Ishikawa (cell line): ENCODE measurements around the gene CCDC149.

Source experiments
- CEBPB ChIP-seq: IDR thresholded peaks from 2 replicates; pipeline ENCODE4 v1.6.1; 2012
- CREB1 ChIP-seq: IDR thresholded peaks from 2 replicates; pipeline ENCODE4 v1.6.1; 2012; ENCODE audit warnings: low read depth
- EGR1 ChIP-seq: IDR thresholded peaks from 2 replicates; pipeline ENCODE4 v1.6.1; 2012
- EP300 ChIP-seq: IDR thresholded peaks from 2 replicates; pipeline ENCODE4 v1.6.1; 2012; ENCODE audit warnings: borderline replicate concordance
- FOXM1 ChIP-seq: IDR thresholded peaks from 2 replicates; pipeline ENCODE4 v1.6.1; 2012; ENCODE audit warnings: low read depth, borderline replicate concordance
- NFIC ChIP-seq: IDR thresholded peaks from 2 replicates; pipeline ENCODE4 v1.6.1; 2012
- RAD21 ChIP-seq: IDR thresholded peaks from 2 replicates; pipeline ENCODE4 v1.6.1; 2012; ENCODE audit warnings: low read depth
- TAF1 ChIP-seq: IDR thresholded peaks from 2 replicates; pipeline ENCODE4 v1.6.1; 2012; ENCODE audit warnings: low read depth, mild to moderate bottlenecking
- TCF12 ChIP-seq: IDR thresholded peaks from 2 replicates; pipeline ENCODE4 v1.6.1; 2012; ENCODE audit warnings: low read depth
- TEAD4 ChIP-seq: IDR thresholded peaks from 2 replicates; pipeline ENCODE4 v1.6.1; 2012
- YY1 ChIP-seq: IDR thresholded peaks from 2 replicates; pipeline ENCODE4 v1.6.1; 2012; ENCODE audit warnings: low read depth
- ZBTB7A ChIP-seq: IDR thresholded peaks from 2 replicates; pipeline ENCODE4 v1.6.1; 2012; ENCODE audit warnings: low read depth
- TF ChIP-seq, protein P1 (sequence below): IDR thresholded peaks from 2 replicates; pipeline ENCODE4 v1.6.1; 2012; ENCODE audit warnings: low read depth, mild to moderate bottlenecking
- TF ChIP-seq, protein P2 (sequence below): IDR thresholded peaks from 2 replicates; pipeline ENCODE4 v1.6.1; 2012
- TF ChIP-seq, protein P3 (sequence below): IDR thresholded peaks from 2 replicates; pipeline ENCODE4 v1.6.1; 2012

The CCDC149 gene

DNA sequence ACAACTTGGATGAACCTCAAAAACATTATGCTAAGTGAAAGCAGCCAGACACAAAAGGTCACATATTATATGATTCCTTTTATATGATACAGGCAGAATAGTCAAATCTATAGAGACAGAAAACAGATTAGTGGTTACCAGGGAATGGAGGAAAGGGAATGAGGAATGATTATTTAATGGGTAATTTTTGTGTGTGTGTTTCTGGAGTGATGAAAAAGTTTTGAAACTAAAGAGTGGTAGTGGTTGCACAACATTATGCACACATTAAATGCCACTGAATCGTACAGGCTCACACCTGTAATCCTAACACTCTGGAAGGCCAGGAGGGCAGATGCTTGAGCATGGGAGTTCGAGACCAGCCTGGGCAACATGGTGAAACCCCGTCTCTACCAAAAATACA is 137.1 kb downstream of the CCDC149 start:
- TF ChIP-seq, protein P1, sequence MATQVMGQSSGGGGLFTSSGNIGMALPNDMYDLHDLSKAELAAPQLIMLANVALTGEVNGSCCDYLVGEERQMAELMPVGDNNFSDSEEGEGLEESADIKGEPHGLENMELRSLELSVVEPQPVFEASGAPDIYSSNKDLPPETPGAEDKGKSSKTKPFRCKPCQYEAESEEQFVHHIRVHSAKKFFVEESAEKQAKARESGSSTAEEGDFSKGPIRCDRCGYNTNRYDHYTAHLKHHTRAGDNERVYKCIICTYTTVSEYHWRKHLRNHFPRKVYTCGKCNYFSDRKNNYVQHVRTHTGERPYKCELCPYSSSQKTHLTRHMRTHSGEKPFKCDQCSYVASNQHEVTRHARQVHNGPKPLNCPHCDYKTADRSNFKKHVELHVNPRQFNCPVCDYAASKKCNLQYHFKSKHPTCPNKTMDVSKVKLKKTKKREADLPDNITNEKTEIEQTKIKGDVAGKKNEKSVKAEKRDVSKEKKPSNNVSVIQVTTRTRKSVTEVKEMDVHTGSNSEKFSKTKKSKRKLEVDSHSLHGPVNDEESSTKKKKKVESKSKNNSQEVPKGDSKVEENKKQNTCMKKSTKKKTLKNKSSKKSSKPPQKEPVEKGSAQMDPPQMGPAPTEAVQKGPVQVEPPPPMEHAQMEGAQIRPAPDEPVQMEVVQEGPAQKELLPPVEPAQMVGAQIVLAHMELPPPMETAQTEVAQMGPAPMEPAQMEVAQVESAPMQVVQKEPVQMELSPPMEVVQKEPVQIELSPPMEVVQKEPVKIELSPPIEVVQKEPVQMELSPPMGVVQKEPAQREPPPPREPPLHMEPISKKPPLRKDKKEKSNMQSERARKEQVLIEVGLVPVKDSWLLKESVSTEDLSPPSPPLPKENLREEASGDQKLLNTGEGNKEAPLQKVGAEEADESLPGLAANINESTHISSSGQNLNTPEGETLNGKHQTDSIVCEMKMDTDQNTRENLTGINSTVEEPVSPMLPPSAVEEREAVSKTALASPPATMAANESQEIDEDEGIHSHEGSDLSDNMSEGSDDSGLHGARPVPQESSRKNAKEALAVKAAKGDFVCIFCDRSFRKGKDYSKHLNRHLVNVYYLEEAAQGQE, result no peak
- no peak for TF ChIP-seq RAD21
- TF ChIP-seq EGR1, result no peak
- no peak for TF ChIP-seq NFIC
- no peak for TF ChIP-seq TCF12
- TF ChIP-seq EP300, result no peak
- no peak for TF ChIP-seq FOXM1
- TF ChIP-seq CEBPB, result no peak
- TF ChIP-seq CREB1, result no peak
- no peak for TF ChIP-seq YY1
- TF ChIP-seq TAF1, result no peak
- no peak for TF ChIP-seq ZBTB7A

DNA sequence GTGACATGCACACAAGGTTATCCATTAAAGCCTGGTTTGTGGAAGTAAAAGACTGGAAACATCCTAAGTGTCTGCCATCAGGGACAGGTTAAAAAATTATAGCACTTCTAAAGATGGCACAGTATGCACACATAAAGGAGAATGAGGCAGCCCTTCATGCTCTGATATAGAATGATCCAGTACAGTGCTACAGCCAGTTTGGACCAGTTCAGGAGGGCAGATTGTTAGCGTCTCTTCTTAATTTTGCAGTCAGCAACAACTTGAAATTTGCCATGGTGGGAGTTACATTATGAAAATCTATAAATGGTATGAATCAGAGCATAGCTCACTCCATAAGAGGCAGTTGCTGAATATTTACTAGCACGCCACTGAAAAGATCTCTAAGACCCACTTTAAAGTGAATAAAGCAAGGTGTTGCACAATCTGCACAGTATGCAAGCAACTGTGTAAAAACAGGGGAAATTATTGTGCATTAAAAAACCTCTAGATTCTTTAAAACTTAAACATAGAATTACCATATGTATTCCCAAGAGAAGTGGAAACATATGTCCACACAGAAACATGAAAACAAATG is 137.7 kb downstream of the CCDC149 start:
- TF ChIP-seq NFIC, result no peak
- TF ChIP-seq CEBPB, result peak; percentile 7; the same call in 1 of the 2 replicates
- TF ChIP-seq, protein P2, sequence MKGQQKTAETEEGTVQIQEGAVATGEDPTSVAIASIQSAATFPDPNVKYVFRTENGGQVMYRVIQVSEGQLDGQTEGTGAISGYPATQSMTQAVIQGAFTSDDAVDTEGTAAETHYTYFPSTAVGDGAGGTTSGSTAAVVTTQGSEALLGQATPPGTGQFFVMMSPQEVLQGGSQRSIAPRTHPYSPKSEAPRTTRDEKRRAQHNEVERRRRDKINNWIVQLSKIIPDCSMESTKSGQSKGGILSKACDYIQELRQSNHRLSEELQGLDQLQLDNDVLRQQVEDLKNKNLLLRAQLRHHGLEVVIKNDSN, result no peak

DNA sequence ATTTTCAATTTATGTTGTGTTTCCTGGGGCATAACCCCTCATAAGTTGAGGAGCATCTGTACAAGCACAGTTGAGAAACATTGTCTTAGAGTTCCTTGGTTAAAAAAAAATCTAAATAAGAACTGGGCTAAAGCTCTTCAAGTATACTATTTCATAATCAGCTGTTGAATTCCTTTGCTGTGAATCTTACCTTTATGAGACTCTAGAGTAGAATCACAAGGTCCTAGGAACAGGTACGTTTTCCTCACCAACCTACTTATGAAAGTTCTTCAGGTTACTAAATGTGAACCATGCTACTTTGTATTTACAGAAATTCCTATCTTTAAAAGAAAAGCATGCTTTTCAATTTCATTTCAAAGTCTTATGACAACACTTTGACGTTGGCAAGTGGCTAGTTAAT is 138.4 kb downstream of the CCDC149 start:
- TF ChIP-seq TCF12, result no peak
- TF ChIP-seq, protein P2, result no peak
- TF ChIP-seq CEBPB, result no peak
- TF ChIP-seq FOXM1, result no peak
- TF ChIP-seq CREB1, result no peak
- TF ChIP-seq YY1, result no peak
- TF ChIP-seq EGR1, result no peak
- no peak for TF ChIP-seq EP300
- TF ChIP-seq NFIC, result no peak
- TF ChIP-seq, protein P1, result no peak
- TF ChIP-seq, protein P3, sequence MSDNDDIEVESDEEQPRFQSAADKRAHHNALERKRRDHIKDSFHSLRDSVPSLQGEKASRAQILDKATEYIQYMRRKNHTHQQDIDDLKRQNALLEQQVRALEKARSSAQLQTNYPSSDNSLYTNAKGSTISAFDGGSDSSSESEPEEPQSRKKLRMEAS, result no peak
- TF ChIP-seq TEAD4, result no peak
- TF ChIP-seq RAD21, result no peak
- no peak for TF ChIP-seq ZBTB7A

DNA sequence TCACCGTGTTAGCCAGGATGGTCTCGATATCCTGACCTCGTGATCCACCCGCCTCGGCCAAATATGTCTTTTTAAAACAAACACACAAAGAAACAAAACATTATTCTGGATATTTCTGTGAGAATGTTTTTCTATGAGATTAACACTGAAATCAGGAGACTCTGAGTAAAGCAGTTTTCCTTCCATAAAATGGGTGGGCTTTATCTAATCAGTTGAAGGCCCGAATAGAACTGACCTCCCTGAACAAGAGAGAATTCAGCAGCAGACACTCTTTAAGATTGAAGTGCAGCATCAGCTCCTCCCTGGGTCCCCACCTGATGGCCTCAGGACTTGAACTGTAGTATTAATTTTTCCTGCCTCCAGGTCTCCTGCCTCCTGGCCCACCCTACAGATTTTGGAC is 139.9 kb downstream of the CCDC149 start:
- no peak for TF ChIP-seq YY1
- TF ChIP-seq EGR1, result no peak
- TF ChIP-seq EP300, result no peak
- no peak for TF ChIP-seq ZBTB7A
- no peak for TF ChIP-seq NFIC
- no peak for TF ChIP-seq TAF1

DNA sequence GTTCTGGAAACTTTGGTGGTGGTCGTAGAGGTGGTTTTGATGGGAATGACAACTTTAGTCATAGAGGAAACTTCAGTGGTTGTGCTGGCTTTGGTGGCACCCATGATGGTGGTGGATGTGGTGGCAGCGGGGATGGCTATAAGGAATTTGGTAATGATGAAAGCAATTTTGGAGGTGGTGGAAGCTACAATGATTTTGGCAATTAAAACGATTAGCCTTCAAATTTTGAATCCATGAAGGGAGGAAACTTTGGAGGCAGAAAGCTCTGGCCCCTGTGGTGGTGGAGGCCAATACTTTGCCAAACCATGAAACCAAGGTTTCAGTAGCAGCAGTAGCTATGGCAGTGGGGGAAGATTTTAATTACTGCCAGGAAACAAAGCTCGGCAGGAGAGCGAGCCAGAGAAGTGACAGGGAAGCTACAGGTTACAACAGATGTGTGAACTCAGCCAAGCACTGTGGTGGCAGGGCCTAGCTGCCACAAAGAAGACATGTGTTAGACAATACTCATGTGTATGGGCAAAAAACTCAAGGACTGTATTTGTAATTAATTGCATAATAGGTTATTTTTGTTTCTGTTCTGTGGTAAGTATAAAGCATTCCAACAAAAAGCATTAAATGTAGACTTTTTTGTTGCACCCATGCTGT is 140.7 kb downstream of the CCDC149 start:
- no peak for TF ChIP-seq EP300
- TF ChIP-seq ZBTB7A, result no peak
- TF ChIP-seq CREB1, result no peak
- no peak for TF ChIP-seq TCF12
- no peak for TF ChIP-seq TAF1
- TF ChIP-seq, protein P2, result no peak
- no peak for TF ChIP-seq CEBPB
- TF ChIP-seq EGR1, result no peak
- TF ChIP-seq TEAD4, result no peak
- TF ChIP-seq, protein P3, result no peak
- TF ChIP-seq NFIC, result no peak
- TF ChIP-seq YY1, result no peak
- TF ChIP-seq, protein P1, result no peak
- TF ChIP-seq RAD21, result no peak
- TF ChIP-seq FOXM1, result no peak
